CD8-positive, alpha-beta memory T cell (primary cell): Measurements from ENCODE around the gene LRTM2. TPM values are rescaled to one million over a fixed set of nuclear protein-coding genes. Genes with fewer than 3 reads are reported as not detected.

Experiments
- CTCF ChIA-PET: fragments of 350-600 bp; sonication (Branson Sonifier 250); formaldehyde crosslinking; loops from one replicate; lab custom pipeline; 2021; ENCODE audit warnings: antibody characterized with exemption; lab: Charles Lee
- POLR2A ChIA-PET: fragments of 350-600 bp; sonication (Branson Sonifier 250); formaldehyde crosslinking; loops from one replicate; lab custom pipeline; 2021; ENCODE audit warnings: antibody characterized with exemption; lab: Charles Lee
- DNase-seq, 5 donors: peaks; one replicate each; pipeline versions ENCODE4 v3.0.0 to v3.0.0-alpha.2; 2020 to 2022; ENCODE audit warnings: mixed read lengths in 1 of 5
- H3K27ac ChIP-seq: one replicate; pipeline ENCODE4 v1.7.0; 2013; ENCODE audit warnings: low read depth, mild to moderate bottlenecking, low read length, moderate library complexity
- H3K27me3 ChIP-seq: 2 replicates; pipeline ENCODE4 v1.7.0; 2013; ENCODE audit warnings: low read length, mild to moderate bottlenecking; ENCODE audit not compliant: insufficient read depth, poor library complexity, severe bottlenecking
- H3K36me3 ChIP-seq: 2 replicates; pipeline ENCODE4 v1.7.0; 2013; ENCODE audit warnings: mild to moderate bottlenecking, low read length, moderate library complexity; ENCODE audit not compliant: insufficient read depth
- H3K4me1 ChIP-seq: 2 replicates; pipeline ENCODE4 v1.7.0; 2013; ENCODE audit warnings: mild to moderate bottlenecking, low read length, moderate library complexity; ENCODE audit not compliant: insufficient read depth
- H3K4me3 ChIP-seq: 2 replicates; pipeline ENCODE4 v1.7.0; 2013; ENCODE audit warnings: mild to moderate bottlenecking, low read length
- H3K9me3 ChIP-seq: 2 replicates; pipeline ENCODE4 v1.7.0; 2013; ENCODE audit warnings: mild to moderate bottlenecking, low read length
- H3K27ac Mint-ChIP-seq, 8 donors: one replicate each; pipeline ENCODE4 v1.8.0; 2020 to 2021; ENCODE audit warnings: mixed read lengths in 8 of 8, mild to moderate bottlenecking in 6 of 8, inconsistent platforms in 3 of 8, moderate library complexity in 3 of 8
- H3K27me3 Mint-ChIP-seq, 2 donors: one replicate each; pipeline ENCODE4 v1.8.0; 2020 to 2021; ENCODE audit warnings: mixed read lengths in 2 of 2, mild to moderate bottlenecking in 1 of 2, moderate library complexity in 1 of 2
- H3K36me3 Mint-ChIP-seq, 3 donors: one replicate each; pipeline ENCODE4 v1.8.0; 2020 to 2021; ENCODE audit warnings: mixed read lengths in 3 of 3, inconsistent platforms in 1 of 3, mild to moderate bottlenecking in 1 of 3
- H3K4me1 Mint-ChIP-seq, 3 donors: one replicate each; pipeline ENCODE4 v1.8.0; 2020 to 2021; ENCODE audit warnings: mixed read lengths in 3 of 3, inconsistent platforms in 1 of 3, mild to moderate bottlenecking in 1 of 3
- H3K4me3 Mint-ChIP-seq, 7 donors: one replicate each; pipeline ENCODE4 v1.8.0; 2020 to 2021; ENCODE audit warnings: mixed read lengths in 7 of 7, mild to moderate bottlenecking in 6 of 7, moderate library complexity in 4 of 7, inconsistent platforms in 2 of 7
- H3K9me3 Mint-ChIP-seq, 5 donors: one replicate each; pipeline ENCODE4 v1.8.0; 2020 to 2022; ENCODE audit warnings: mixed read lengths in 5 of 5, mild to moderate bottlenecking in 3 of 5, moderate library complexity in 2 of 5, inconsistent platforms in 1 of 5
- polyA plus RNA-seq: library from polyadenylated mRNA; unstranded; fragments of 300-500 nt; fragmentation: Illumina TruSeq; gene quantifications from one replicate; pipeline ENCODE4 v1.2.3, GENCODE V29; 2021
- total RNA-seq, 2 experiments: library from RNA; stranded (reverse); gene quantifications; one replicate each; pipeline ENCODE4 v1.2.3, GENCODE V29; 2021

The LRTM2 gene
- total RNA-seq (under 1 TPM in 1 of 2 experiments, not detected in 1; 0.24 TPM), polyA plus RNA-seq (not detected)

DNA sequence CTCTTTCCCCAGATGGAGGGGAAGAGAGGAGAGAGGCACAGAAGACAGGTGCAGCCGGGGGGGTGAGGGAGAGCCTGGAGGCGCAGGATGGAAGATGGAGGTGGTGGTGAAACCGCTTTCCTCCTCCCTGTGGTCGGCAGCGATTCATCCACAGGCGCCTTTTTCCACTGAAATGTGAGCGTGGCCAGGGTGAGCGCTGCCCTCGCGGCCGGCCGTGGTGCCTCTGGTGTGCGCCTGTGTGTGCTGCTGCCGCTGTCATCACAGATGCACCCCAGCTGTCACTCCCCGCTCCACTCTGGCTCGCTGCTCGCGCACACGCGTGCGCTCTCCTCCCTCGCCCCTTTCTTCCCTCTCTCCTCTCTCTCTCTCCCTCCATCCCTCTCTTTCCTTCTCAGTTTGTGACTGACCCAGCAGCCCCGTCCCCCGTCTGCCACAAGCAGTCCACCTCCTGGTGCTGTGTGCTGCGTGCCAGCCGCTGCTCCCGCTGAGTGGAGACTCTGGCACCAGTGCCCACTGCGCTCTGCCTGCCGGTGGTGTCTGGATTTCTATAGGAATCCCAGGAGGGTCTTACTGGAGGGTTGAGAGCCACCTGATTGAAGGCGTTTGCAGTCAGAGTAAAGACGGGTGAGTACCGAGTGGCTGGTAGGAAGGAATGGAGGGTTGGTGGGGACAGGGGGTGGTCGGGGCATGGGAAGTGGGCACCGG lies at the start of gene LRTM2:
LRTM2 (plus strand) TSS at position 375 of the 705 bp plus-strand sequence. CDS start 7,584 bp downstream, outside the sequence.
- Mint-ChIP-seq H3K36me3 (no peaks in the 10 kb centered on the region), H3K4me3 (peak within 1 kb of the TSS in 2 of 7 donors; percentile 6 to 60)
- H3K27ac ChIP-seq: no peak within 1 kb of the TSS

GRCh38 chr12:1773937-1774655 lies 46.3 kb upstream of the LRTM2 start:
- peaks cover 24 to 37% (median 28%) of the 10 kb centered on the region in 3 donors for H3K4me1 Mint-ChIP-seq
- POLR2A ChIA-PET: no interaction called here
- no peaks in the 10 kb centered on the region for H3K27me3 Mint-ChIP-seq
- Histone ChIP-seq H3K4me1 (no peaks in the 10 kb centered on the region), H3K9me3 (no peaks in the 10 kb centered on the region), H3K4me3 (no peak overlapping the region), H3K36me3 (no peaks in the 10 kb centered on the region), H3K27ac (no peak overlapping the region), H3K27me3 (no peaks in the 10 kb centered on the region)
- no peaks in the 10 kb centered on the region for H3K9me3 Mint-ChIP-seq
- peaks cover 0 to 57% (median 15%) of the 10 kb centered on the region in 3 donors for H3K36me3 Mint-ChIP-seq
- H3K27ac Mint-ChIP-seq: peak overlapping the region in 3 of 8 donors; percentile 32 to 40 (median 36)
- H3K4me3 Mint-ChIP-seq: no peak overlapping the region
- CTCF ChIA-PET: interaction anchor here (1.5 kb wide), 1 partner anchor 166 kb away, joined by 3 read pairs; no protein-coding TSS in a partner anchor
- DNase-seq: no peak

More for the DNA sequence above, at the start of gene LRTM2:
- H3K9me3 ChIP-seq: no peaks in the 10 kb centered on the region
- no peaks in the 10 kb centered on the region for H3K36me3 ChIP-seq
- CTCF ChIA-PET: no interaction called here
- H3K9me3 Mint-ChIP-seq: no peaks in the 10 kb centered on the region
- H3K4me1 Mint-ChIP-seq: peaks cover 0 to 3% (median 2%) of the 10 kb centered on the region in 3 donors
- DNase-seq: no peak
- H3K4me3 ChIP-seq: no peak within 1 kb of the TSS
- POLR2A ChIA-PET: interaction anchor here (0.7 kb wide), 1 partner anchor 19 kb away, joined by 3 read pairs; no protein-coding TSS in a partner anchor
- no peaks in the 10 kb centered on the region for H3K4me1 ChIP-seq
- H3K27me3 Mint-ChIP-seq: peaks cover 31 to 50% of the 10 kb centered on the region in 2 donors
- H3K27ac Mint-ChIP-seq: no peak within 1 kb of the TSS
- peaks cover 5% of the 10 kb centered on the region for H3K27me3 ChIP-seq

- peak overlapping the region in 3 of 8 donors; percentile 15 to 93 (median 56) for H3K27ac Mint-ChIP-seq
- no peaks in the 10 kb centered on the region for H3K27me3 Mint-ChIP-seq
- POLR2A ChIA-PET: no interaction called here
- DNase-seq: no peak
- no peak overlapping the region for H3K4me3 Mint-ChIP-seq
- H3K9me3 ChIP-seq: no peaks in the 10 kb centered on the region
- peaks cover 27 to 36% (median 28%) of the 10 kb centered on the region in 3 donors for H3K4me1 Mint-ChIP-seq
- no peaks in the 10 kb centered on the region for H3K4me1 ChIP-seq
- H3K27ac ChIP-seq: no peak overlapping the region
- no peak overlapping the region for H3K4me3 ChIP-seq
- CTCF ChIA-PET: interaction anchor here (1.4 to 2.0 kb wide), 2 partner anchors 14 to 123 kb away, joined by 3 to 7 read pairs; no protein-coding TSS in a partner anchor
- peaks cover 3% of the 10 kb centered on the region for H3K36me3 ChIP-seq
- H3K27me3 ChIP-seq: no peaks in the 10 kb centered on the region
- no peaks in the 10 kb centered on the region for H3K9me3 Mint-ChIP-seq
- peaks cover 0 to 68% (median 21%) of the 10 kb centered on the region in 3 donors for H3K36me3 Mint-ChIP-seq
Measured at GRCh38 chr12:1776170-1776921, 44.0 kb upstream of the LRTM2 start.

GRCh38 chr12:1777798-1778197 lies 42.6 kb upstream of the LRTM2 start:
- CTCF ChIA-PET: no interaction called here

DNA sequence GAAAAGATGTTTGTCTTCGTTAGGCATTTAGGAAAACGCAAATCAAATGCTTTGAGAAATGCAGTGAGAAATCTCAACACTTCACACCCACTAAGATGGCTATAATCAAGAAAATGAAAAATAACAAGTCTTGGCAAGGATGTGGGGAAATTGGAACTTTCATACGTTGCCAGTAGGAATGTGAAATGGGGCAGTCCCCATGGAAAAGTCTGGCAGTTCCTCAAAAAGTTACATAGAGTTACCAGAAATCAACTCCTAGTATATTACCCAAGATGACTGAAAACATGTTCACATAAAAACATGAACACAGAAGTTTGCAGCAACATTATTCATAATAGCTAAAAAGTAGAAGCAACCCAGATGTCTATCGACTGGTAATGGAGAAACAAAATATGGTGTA lies 41.5 kb upstream of the LRTM2 start:
- Histone ChIP-seq H3K4me3 (no peak overlapping the region), H3K36me3 (peaks cover 3% of the 10 kb centered on the region), H3K27ac (no peak overlapping the region), H3K4me1 (no peaks in the 10 kb centered on the region), H3K9me3 (no peaks in the 10 kb centered on the region), H3K27me3 (no peaks in the 10 kb centered on the region)
- H3K4me1 Mint-ChIP-seq: peaks cover 25 to 30% (median 26%) of the 10 kb centered on the region in 3 donors
- ChIA-PET CTCF (interaction anchor here (1.8 kb wide), 1 partner anchor 161 kb away, joined by 6 read pairs; no protein-coding TSS in a partner anchor), POLR2A (no interaction called here)
- no peaks in the 10 kb centered on the region for H3K9me3 Mint-ChIP-seq
- H3K36me3 Mint-ChIP-seq: peaks cover 0 to 70% (median 16%) of the 10 kb centered on the region in 3 donors
- H3K27me3 Mint-ChIP-seq: no peaks in the 10 kb centered on the region
- H3K27ac Mint-ChIP-seq: peak overlapping the region in 2 of 8 donors; percentile 23 to 29
- no peak overlapping the region for H3K4me3 Mint-ChIP-seq
- DNase-seq: no peak

More at GRCh38 chr12:1777798-1778197, 42.6 kb upstream of the LRTM2 start:
- H3K27me3 Mint-ChIP-seq: no peaks in the 10 kb centered on the region
- Histone ChIP-seq H3K9me3 (no peaks in the 10 kb centered on the region), H3K27ac (no peak overlapping the region), H3K36me3 (peaks cover 3% of the 10 kb centered on the region), H3K27me3 (no peaks in the 10 kb centered on the region), H3K4me3 (no peak overlapping the region), H3K4me1 (no peaks in the 10 kb centered on the region)
- peaks cover 0 to 71% (median 21%) of the 10 kb centered on the region in 3 donors for H3K36me3 Mint-ChIP-seq
- DNase-seq: no peak
- no peaks in the 10 kb centered on the region for H3K9me3 Mint-ChIP-seq
- POLR2A ChIA-PET: no interaction called here
- peaks cover 25 to 34% (median 27%) of the 10 kb centered on the region in 3 donors for H3K4me1 Mint-ChIP-seq
- H3K4me3 Mint-ChIP-seq: no peak overlapping the region
- H3K27ac Mint-ChIP-seq: peak overlapping the region in 2 of 8 donors; percentile 24 to 46

- Histone ChIP-seq H3K27ac (no peak overlapping the region), H3K36me3 (peaks cover 3% of the 10 kb centered on the region), H3K9me3 (no peaks in the 10 kb centered on the region), H3K4me1 (no peaks in the 10 kb centered on the region), H3K27me3 (no peaks in the 10 kb centered on the region), H3K4me3 (no peak overlapping the region)
- Mint-ChIP-seq H3K27ac (no peak overlapping the region), H3K36me3 (peaks cover 0 to 73% (median 13%) of the 10 kb centered on the region in 3 donors), H3K4me3 (no peak overlapping the region), H3K9me3 (no peaks in the 10 kb centered on the region), H3K27me3 (no peaks in the 10 kb centered on the region), H3K4me1 (peaks cover 20 to 24% (median 21%) of the 10 kb centered on the region in 3 donors)
- DNase-seq: no peak
- CTCF ChIA-PET: interaction anchor here (1.8 kb wide), 1 partner anchor 160 kb away, joined by 6 read pairs; no protein-coding TSS in a partner anchor
- POLR2A ChIA-PET: no interaction called here
Measured at GRCh38 chr12:1779783-1780182, 40.6 kb upstream of the LRTM2 start.

DNA sequence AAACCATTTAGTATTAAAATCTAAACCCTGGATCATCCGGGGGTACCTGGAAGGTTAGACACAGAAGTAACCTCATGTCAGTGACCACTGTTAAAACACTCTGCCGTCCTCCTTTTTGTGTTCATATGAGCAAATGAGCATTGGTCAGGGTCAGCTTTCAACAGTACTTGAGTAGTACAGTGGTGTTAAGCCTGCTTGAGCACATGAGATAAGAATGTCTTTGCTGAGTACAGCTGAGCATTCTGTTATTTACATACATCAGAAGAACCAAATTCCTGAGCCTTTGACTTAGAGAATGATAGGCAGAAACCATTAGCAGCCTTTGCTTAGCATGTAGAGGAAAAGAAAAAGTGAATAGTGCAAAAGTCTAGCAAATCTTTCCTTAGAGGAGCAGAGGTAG lies 38.6 kb upstream of the LRTM2 start:
- Mint-ChIP-seq H3K36me3 (peaks cover 0 to 80% (median 11%) of the 10 kb centered on the region in 3 donors), H3K4me3 (no peak overlapping the region), H3K9me3 (no peaks in the 10 kb centered on the region), H3K27me3 (peaks cover 0 to 1% of the 10 kb centered on the region in 2 donors), H3K4me1 (peaks cover 5 to 7% (median 7%) of the 10 kb centered on the region in 3 donors), H3K27ac (peak overlapping the region in 1 of 8 donors; percentile 22)
- peaks cover 19% of the 10 kb centered on the region for H3K36me3 ChIP-seq
- H3K4me3 ChIP-seq: no peak overlapping the region
- H3K27ac ChIP-seq: no peak overlapping the region
- no peak for DNase-seq
- no peaks in the 10 kb centered on the region for H3K9me3 ChIP-seq
- ChIA-PET CTCF (interaction anchor here (0.7 to 2.1 kb wide), 3 partner anchors 9 to 129 kb away, joined by 3 to 8 read pairs (median 3); no protein-coding TSS in a partner anchor), POLR2A (no interaction called here)
- H3K27me3 ChIP-seq: no peaks in the 10 kb centered on the region
- no peaks in the 10 kb centered on the region for H3K4me1 ChIP-seq
